GM18526 (cell line): Measurements from ENCODE around the gene ARHGEF19.

Experiments
- POLR2A ChIP-seq: IDR thresholded peaks from 3 replicates; pipeline ENCODE4 v1.6.1; 2011; ENCODE audit not compliant: insufficient read length; ENCODE audit errors: extremely low read depth

Gene ARHGEF19

DNA sequence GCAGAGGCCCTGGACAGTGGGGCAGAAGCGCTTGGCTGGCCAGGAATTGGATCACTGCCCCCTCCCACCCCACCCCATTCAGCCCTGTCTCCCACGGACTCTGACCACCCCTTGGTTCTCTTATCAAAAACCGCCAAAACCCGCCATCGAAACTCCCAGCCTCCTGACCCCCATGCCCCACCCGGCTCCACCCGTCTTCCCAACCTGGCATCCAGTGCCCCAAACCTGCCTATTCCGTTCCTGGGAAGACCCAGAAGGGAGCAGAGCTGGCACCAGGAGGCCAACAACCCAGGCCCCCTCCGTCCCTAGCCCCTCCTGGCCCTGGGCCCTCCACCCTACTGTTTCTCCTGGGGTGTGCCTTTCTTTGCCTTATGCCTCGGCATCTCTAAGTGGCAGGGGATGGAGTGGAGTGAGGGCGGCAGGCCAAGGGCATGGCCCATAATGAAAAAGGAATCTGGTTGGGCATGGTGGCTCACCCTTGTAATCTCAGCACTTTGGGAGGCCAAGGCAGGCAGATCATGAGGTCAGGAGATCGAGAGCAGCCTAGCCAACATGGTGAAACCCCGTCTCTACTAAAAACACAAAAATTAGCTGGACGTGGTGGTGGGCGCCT lies 40.1 kb downstream of the ARHGEF19 start:
- TF ChIP-seq POLR2A, result no peak

DNA sequence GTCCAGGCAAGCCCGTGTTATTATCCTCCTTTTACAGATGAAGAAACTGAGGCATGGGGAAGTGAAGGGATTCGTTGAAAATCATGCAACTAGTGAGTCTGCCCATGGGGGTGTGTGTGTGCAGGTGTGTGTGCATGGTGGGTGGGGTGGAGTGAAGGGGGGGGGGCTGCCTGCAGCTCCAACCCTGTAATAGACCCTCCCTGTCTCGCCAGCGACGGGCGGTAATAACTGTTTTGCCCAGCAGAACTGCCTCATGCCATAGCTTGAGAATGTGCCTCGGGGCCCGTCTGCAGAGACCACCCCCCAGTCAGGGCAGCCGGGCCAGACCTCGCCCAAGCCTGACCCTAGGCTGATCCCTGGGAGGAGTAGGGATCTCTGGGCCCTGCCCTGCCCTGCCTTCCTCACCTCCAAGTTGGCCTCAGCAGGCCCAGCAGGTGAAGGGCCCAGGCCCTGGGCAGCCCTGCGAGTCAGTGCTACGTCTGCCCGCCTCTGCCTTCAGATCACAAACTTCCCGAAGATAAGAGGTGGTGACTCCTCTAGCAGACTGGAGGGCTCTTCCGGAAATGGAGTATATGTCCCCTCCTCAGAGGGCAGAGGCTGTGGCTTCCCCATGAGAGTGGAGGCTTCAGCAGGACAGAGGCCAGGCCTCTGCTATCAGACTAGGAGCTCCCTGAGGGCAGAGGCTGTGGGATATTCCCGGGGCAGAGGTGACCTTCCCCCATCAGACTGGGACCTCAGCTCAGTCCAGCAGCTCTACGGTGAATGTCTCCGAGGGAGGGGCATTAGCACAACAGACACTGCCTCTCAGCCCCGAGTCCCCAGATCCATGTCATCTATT lies 40.9 kb downstream of the ARHGEF19 start:
- no peak for TF ChIP-seq POLR2A

DNA sequence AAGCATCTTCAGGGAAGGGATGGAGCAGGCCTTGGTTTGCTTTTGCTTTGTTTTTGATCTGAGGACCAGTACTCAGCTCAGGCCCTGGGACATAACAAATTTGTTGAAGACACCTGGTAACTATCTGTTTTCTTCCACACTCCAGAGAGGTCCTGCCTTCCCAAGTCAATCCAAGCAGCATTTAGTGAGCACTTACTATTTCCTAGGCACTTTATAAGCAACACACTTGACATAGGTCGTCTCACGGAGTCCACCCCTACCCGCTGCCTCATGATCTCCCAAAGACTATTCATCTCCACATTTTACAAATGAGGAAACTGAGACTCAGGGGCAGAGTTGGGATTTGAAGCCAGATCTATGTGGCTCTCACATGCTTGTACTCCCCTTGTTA lies 42.2 kb downstream of the ARHGEF19 start:
- no peak for TF ChIP-seq POLR2A

DNA sequence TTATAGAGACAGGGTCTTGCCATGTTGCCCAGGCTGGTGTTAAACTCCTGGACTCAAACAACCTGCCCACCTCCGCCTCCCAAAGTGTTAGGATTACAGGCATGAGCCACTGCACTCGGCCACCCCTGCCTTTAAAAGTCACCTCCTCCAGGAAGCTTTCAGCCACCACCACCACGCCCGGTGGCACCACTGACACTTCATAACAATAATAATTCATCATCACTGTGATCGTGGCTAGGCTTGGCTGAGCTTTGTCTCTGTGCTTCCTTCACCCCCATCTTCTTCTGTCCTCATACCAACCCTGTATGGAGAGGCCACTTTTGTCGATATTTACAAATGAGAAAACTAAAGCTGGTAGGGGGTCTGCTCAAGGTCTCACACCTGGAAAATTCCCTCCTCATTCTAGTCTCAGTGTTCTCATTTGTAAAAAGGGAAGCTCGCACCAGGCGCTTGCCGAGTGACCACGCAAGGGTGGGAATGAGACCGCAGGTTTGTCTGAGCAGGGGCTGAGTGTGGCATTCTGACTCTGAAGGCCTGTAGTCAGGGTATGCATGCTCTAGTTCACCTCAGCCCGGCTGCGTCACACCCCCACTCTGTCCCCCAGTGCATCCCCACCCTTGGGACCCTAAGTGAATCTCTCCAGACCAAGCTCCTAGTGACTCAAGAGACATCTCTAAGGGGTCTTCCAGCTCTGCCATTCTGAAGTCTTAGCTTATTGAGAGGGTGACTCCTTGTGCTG lies 43.7 kb downstream of the ARHGEF19 start:
- no peak for TF ChIP-seq POLR2A

DNA sequence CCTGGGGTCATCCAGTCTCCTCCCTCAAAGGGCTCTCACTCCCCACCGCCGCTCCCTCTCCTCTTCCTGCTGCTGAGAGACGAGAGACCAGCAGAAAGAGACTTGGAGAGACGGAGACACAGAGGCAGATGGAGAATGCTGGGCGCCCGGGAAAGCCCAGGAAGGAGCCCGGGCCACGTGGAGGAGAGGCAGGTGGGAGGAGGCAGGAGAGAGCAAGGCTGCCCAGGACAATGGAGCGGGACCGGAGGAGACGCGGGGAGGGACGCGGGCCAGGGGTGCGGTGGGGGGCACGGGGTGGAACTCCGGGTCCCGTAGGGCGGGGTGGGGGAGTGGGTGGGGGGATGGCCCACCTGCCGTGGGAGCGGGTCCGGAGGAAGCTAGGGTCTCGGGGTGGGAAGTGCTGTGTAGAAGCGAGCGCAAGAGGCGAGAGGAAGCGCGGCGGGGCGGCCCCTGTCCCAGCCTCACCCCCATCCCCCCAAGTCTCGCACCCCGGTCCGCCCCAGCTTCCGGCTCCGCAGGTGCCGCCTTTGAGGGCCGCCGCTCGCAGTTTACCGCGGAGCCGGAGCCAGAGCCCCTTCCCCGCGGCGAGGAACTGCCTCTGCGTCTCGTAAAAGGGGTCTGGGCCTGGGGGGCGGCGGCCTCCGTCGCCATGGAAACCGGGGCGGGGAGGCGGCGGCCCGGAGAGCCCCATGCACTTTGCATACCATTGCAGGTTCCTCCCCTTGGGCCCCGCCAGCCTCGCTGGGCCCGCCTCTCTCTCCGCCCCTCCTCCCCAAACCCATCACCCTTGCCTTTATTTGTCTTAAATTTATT lies 44.9 kb downstream of the ARHGEF19 start:
- TF ChIP-seq POLR2A, result no peak

DNA sequence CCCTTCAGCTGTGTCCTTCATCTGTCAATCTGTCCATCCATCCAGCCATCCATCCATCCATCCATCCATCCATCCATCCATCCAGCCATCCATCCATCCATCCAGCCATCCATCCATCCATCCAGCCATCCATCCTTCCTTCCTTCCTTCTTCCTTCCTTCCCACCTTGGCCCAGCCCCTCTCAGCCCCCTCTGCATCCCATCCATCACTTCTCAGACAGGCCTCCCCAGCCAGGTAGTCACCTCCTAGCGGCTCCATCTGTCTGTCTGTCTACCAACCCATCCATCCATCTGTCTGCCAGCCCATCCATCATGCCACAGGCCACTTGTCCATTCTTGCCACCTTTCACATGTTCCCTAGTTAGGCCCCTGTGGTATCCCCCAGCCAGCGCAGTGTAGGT lies 46.3 kb downstream of the ARHGEF19 start:
- no peak for TF ChIP-seq POLR2A

DNA sequence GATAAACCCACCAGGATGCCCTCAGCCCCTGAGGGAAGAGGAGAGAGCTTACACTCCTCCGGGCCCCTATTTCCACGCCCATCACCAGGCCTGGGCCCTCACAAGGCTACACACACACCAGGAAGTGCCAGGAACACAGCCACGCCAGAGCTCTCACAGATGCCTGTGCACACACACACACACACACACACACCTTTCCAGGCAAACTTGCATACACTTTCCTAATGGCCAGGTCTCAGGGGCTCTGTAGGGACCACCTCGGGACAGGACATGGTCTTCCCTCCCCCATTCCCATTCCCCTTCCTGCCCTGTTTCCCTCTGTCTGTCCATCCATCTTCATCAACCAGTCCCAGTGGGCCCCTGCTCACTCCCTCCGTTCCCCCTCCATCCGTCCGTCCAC lies 46.9 kb downstream of the ARHGEF19 start:
- TF ChIP-seq POLR2A, result no peak

DNA sequence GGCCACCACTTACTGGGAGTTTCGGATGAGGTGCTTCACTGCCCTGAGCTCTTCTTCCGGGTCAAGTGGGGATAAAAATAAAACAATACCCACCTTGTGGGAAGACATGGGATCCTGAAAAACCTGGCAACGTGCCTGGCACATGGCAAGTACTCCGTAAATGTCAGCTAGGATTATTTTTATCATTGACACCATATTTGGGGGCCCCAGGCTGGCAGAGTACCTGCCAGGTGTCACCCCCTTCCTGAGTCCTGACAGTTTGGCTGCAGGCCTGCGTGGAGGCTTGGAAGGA lies 47.4 kb downstream of the ARHGEF19 start:
- no peak for TF ChIP-seq POLR2A

DNA sequence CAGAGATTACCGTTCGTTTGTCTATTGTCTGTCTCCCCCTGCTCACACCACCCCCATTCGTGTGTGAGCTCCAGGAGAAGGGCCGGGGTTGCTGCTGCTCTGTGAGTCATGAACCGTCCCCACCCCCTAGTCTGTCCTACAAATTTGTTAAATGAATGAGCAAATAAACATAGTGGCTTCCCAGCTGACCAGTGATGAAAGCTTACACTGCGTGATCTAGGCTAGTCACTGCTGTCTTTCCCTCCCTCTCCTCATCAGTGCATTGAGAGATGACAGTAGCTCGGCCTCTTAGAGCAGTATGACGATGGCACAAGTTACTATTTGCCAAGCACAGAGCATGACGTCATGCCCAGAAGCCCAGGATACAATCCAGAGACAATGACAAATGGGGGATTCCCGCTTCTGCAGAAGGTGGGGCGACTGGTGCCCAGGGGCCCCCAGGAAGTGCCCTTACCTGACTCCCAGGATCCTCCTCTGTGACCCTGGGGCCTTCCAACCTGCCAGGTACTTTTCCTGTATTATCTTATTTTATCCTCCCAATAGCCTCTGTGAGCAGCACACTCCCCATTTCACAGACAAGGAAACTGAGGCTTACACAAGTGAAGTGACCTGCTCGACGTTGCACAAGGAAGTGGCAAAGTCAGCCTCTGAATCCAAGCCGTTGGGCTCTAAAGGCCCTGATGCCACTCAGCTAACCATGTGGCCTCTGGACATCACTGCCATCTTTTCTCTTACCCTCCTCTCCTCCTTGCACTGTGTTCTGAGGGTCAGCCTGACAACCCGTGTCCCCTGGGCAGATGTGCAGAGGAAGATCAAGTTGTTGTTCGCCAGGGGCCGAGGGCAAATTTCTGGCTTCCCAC lies 48.0 kb downstream of the ARHGEF19 start:
- no peak for TF ChIP-seq POLR2A

DNA sequence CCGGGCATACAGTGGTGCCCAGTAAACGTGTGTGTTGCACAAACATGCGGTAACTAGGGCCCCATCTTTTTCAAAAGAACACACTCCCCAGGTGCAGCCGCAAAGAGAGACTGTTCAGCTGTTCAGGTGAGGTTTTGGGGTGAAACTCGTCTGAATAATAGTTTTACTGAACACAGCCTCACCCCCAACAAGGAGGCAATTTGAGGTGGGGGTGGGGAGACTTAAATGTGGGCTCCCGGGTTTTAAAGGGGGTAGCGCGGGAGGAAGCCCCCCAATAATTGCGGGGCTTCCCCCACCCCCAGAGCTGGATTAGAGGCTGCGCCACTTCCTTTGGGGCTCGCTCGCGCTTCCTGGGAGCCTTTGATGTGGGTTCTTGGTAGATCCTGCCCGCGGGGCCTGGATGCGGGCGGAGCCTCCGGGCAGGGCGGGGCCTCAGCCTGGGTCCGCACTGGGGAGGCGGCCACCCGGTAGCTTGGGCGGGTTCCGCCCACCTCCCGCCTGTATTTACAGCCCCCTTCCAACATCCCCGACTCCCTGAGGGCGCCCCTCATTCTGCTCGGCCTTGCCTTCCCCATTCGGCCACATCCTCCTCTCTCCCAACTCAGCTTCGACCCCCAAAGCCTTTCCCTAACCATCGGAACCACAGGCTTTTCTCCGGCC lies 50.2 kb downstream of the ARHGEF19 start:
- TF ChIP-seq POLR2A, result no peak

DNA sequence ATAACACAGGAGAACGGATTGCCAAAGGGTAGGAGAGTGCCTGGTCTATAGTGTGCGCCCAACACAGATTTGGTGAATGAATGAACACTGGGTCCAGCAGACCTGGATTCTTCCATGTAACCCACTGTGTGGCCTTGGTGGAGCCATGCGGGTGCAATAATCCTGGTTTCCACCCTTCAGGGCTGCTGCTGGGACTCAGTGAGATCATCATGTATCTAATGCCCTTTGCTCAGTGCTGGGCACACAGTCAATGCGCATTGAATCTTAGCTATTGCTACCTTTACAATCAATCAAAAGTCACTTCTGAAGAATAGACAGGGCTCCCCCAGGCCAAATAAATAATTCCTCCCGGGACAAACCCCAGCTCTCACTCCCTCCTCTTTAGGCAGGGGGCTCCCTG lies 50.7 kb downstream of the ARHGEF19 start:
- TF ChIP-seq POLR2A, result no peak

DNA sequence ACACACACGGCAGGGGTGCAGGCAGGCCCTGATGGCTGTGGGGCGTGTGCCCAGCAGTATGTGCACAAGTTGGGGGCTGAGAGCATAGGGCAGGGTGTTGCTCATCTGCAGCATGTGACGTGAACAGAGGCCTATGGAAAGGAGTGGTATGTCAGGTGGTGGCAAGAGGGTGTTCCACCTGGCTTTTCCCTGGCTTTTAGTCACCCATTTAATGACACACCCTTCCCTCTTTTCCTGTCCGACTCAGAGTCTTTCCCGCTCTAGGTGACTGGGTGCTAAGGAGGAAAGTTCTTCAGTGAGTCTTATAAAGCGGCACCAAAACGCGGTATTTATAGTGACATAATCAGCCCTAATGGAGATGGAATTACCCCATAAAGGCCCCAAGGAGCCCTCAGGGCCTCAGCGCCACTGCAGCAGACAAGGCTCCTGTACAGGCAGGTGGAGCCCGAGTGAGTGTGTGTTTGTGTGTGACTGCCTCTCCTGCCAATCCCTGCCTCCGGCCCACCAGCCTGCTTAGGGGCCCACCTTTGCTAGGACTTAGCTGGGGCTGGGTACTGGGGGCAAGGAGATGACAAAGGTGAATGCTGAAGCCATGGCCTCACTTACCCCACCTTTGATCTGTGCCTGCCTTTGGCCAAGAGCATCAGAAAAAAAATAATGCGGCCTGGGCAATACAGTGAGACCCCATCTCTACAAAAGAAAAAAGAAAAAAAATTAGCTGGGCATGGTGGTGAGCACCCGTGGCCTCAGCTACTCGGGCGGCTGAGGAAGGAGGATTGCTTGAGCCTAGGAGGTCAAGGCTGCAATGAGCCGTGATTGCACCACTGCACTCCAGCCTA lies 53.2 kb downstream of the ARHGEF19 start:
- TF ChIP-seq POLR2A, result no peak

DNA sequence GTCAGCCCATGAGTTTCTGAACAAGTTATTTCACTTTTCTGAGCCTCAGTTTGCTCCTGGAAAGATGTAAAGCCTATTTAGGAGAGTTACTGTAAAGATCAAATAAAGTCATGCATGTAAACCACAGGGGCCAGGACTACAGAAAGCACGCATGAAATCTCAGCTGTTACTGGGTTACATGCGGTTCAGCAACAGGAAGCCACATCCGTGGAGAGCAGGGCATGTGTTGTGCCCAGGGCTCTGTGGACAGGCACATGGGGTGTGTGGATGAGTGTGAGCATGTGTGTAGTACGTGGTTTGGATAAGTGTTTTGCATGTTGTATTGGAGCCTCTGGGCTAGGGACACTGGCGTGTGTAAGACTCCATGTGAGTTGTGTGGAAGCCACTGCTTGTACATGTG lies 54.4 kb downstream of the ARHGEF19 start:
- no peak for TF ChIP-seq POLR2A
